Measurements from ENCODE around the gene CAPN13. TPM values are rescaled to one million over a fixed set of nuclear protein-coding genes. Genes with fewer than 3 reads are reported as not detected.

The CAPN13 gene
- total RNA-seq, 1 experiment from 2014 or later: not detected

GRCh38 chr2:30770816-30771576, 36.2 kb downstream of the CAPN13 start:
- Histone ChIP-seq H3K27ac (ENCODE audit: low read length) (no peak overlapping the region), H3K27me3 (ENCODE audit: control insufficient read depth, insufficient read depth, low read length) (peaks cover 16% of the 10 kb centered on the region), H3K9me3 (ENCODE audit: control insufficient read depth, insufficient read depth, low read depth, low read length) (no peaks in the 10 kb centered on the region), H3K4me3 (ENCODE audit: low read depth in 2 of 2, low read length in 2 of 2) (no peak overlapping the region), H3K36me3 (ENCODE audit: control insufficient read depth, insufficient read depth, low read length) (no peaks in the 10 kb centered on the region), H3K4me1 (ENCODE audit: control insufficient read depth, insufficient read depth, low read length) (no peaks in the 10 kb centered on the region)
- in situ Hi-C loops (cut with HindIII; ENCODE audit: low pct_unique_long_range_greater_than_20kb, low sequenced_read_pairs): no loop called here
- BruUV-seq (replicated peaks): no TSS peak
- DNase-seq (ENCODE audit: low read depth, low spot score) (no peak), ATAC-seq (no peak)
- TF ChIP-seq TCF7L2 (IDR thresholded peaks at IDR 0.05; ENCODE audit: low read depth, low read length) (no peak), SIN3A (IDR thresholded peaks at IDR 0.05; ENCODE audit: borderline replicate concordance, insufficient read depth, low read depth, low read length) (no peak), CTCF (IDR thresholded peaks at IDR 0.05) (no peak), REST (IDR thresholded peaks at IDR 0.05; ENCODE audit: insufficient read depth in 1 of 2, low read depth in 2 of 2, low read length in 1 of 2) (no peak), POLR2AphosphoS5 (IDR thresholded peaks at IDR 0.05; ENCODE audit: low read depth, low read length) (no peak)
- ChIA-PET POLR2A (no interaction called here), CTCF (no interaction called here)
- intact Hi-C loops (cut with micrococcal nuclease; ENCODE audit: unreplicated experiment): no loop called here

- BruUV-seq (replicated peaks): no TSS peak
- Histone ChIP-seq H3K4me3 (ENCODE audit: low read depth in 2 of 2, low read length in 2 of 2) (no peak overlapping the region), H3K36me3 (ENCODE audit: control insufficient read depth, insufficient read depth, low read length) (no peaks in the 10 kb centered on the region), H3K27ac (ENCODE audit: low read length) (no peak overlapping the region), H3K27me3 (ENCODE audit: control insufficient read depth, insufficient read depth, low read length) (peaks cover 13% of the 10 kb centered on the region), H3K4me1 (ENCODE audit: control insufficient read depth, insufficient read depth, low read length) (no peaks in the 10 kb centered on the region), H3K9me3 (ENCODE audit: control insufficient read depth, insufficient read depth, low read depth, low read length) (no peaks in the 10 kb centered on the region)
- no peak for TF ChIP-seq POLR2AphosphoS5 (IDR thresholded peaks at IDR 0.05; ENCODE audit: low read depth, low read length)
- TF ChIP-seq CTCF (IDR thresholded peaks at IDR 0.05): no peak
- no peak for TF ChIP-seq REST (IDR thresholded peaks at IDR 0.05; ENCODE audit: insufficient read depth in 1 of 2, low read depth in 2 of 2, low read length in 1 of 2)
- TF ChIP-seq TCF7L2 (IDR thresholded peaks at IDR 0.05; ENCODE audit: low read depth, low read length): no peak
- TF ChIP-seq SIN3A (IDR thresholded peaks at IDR 0.05; ENCODE audit: borderline replicate concordance, insufficient read depth, low read depth, low read length): no peak
- ATAC-seq: no peak
- in situ Hi-C loops (cut with HindIII; ENCODE audit: low pct_unique_long_range_greater_than_20kb, low sequenced_read_pairs): no loop called here
- DNase-seq (ENCODE audit: low read depth, low spot score): no peak
- intact Hi-C loops (cut with micrococcal nuclease; ENCODE audit: unreplicated experiment): no loop called here
- CTCF ChIA-PET: no interaction called here
- POLR2A ChIA-PET: no interaction called here
These were observed 37.3 kb downstream of the CAPN13 start for GRCh38 chr2:30769891-30770462.
